Measurements from ENCODE around the gene FABP1.

FABP1 gene

DNA sequence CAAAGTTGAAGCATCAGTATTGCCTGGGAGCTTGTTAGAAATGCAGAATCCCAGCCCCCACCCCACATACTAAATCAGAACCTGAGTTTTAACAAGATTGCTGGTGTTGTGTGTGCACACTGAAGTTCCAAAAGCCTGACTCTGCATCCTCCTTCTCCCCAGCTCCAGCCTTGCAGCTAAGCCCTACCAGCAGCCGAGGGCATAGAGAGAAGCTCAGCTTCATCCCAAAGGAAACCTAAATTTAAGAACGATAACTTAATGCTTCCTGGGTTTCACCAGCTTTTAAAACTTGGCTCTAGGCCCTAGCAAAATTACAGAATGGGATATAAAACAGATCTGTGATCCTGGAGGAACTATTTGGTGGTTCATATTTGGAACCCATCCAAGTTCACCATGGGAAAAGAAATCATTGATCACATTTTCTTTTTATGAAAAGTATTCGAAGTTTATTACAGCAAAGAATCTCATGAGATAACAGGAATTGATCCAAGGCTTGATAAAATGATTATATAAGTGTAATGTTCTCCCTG is 49.2 kb downstream of the FABP1 start:
- DNase-seq (ENCODE audit: low read depth), result no peak

DNA sequence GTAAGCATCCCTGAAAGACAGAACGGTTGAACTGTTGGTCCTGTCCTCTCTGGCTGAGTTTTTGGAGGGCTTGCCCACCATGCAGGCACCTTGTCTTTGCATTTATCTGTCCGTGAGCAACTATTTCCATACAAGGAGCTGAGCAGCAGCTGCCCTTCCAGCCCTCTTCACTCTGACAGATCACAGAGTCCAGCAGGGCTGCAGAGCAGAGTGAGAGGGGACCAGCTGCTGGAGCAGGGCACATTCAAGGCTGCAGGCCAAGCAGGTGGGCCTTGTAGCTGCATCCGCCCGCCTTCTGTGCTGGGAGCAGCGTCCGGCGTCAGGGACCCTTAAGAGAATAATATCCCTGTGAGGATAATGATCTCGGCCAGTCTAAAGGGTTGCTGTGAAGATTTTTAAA is 50.8 kb downstream of the FABP1 start:
- no peak for DNase-seq (ENCODE audit: low read depth)

DNA sequence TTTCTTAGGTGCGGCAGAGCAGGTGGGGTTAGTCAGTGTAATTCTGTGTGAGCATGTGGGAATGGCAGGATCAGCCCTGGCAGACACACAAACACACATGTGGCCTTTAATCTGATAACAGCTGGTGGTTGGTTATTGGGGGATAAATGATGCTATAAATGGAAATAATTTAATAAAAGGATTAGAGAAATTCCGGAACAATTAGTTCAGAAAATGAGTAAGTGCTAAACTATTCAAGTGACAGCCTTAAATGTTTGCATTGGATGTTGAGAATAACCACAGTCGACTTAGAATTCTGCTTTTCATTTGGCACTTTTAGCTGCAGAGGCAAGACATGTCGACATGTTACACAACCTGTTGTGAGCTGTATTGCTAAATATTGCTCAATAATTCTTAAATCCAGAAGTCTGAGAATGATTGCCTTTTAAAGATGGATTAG is 53.0 kb downstream of the FABP1 start:
- no peak for DNase-seq (ENCODE audit: low read depth)

DNA sequence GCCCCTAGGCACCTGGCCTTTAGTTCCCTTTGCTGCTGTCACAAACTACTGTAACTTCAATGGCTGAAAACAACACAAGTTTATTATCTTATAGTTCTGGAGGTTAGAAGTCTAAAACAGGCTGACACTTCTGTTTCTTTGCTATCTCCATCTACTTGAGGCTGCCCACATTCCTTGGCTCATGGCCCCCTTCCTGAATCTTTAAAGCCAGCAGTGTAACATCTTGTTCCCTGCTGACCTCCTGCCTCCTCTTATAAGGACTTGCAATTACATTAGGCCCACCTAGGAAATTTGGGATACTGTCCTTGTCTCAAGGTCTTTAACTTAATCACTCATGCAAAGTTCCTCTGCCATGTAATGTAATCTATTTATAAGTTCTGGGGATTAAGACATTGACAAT is 53.7 kb downstream of the FABP1 start:
- DNase-seq (ENCODE audit: low read depth), result no peak

Measured in stimulated activated CD8-positive, alpha-beta memory T cell treated with anti-CD3 and anti-CD28 coated beads, Interleukin-12 subunit alpha, Interleukin-12 subunit beta, amount 100 ng/mL, for 1 hour (primary cell).